DOHH2 (cell line): ENCODE data around the gene ERAL1.

Source experiments
- H3F3A ChIP-seq: fragments of 200-600 bp; sonication (generic), shearing (Covaris generic); 2 replicates; pipeline ENCODE4 v1.6.0; 2016; ENCODE audit warnings: antibody characterized with exemption, mild to moderate bottlenecking; ENCODE audit not compliant: control insufficient read depth, insufficient read depth
- H3K27ac ChIP-seq: fragments of 200-600 bp; sonication (generic); 2 replicates; pipeline ENCODE4 v1.5.1; 2014; ENCODE audit warnings: low read depth, mild to moderate bottlenecking, low read length, moderate library complexity
- H3K27me3 ChIP-seq: fragments of 200-600 bp; sonication (generic); 2 replicates; pipeline ENCODE4 v1.6.1; 2014; ENCODE audit warnings: mild to moderate bottlenecking, low read length, mixed read lengths; ENCODE audit not compliant: control insufficient read depth
- H3K36me3 ChIP-seq: fragments of 200-600 bp; sonication (generic); 2 replicates; pipeline ENCODE4 v1.6.1; 2014; ENCODE audit warnings: mild to moderate bottlenecking, low read length, moderate library complexity, mixed read lengths; ENCODE audit not compliant: control insufficient read depth
- H3K4me1 ChIP-seq: fragments of 200-600 bp; sonication (generic); 2 replicates; pipeline ENCODE4 v1.6.1; 2014; ENCODE audit warnings: mild to moderate bottlenecking, low read length, mixed read lengths; ENCODE audit not compliant: control insufficient read depth
- H3K4me2 ChIP-seq: fragments of 200-600 bp; sonication (generic); 2 replicates; pipeline ENCODE4 v1.6.0; 2014; ENCODE audit warnings: mild to moderate bottlenecking, low read length, moderate library complexity
- H3K4me3 ChIP-seq: fragments of 200-600 bp; sonication (generic); 2 replicates; pipeline ENCODE4 v1.5.1; 2014; ENCODE audit warnings: mild to moderate bottlenecking, low read length, mixed read lengths
- H3K79me2 ChIP-seq: fragments of 200-600 bp; sonication (generic); 2 replicates; pipeline ENCODE4 v1.6.1; 2014; ENCODE audit warnings: mild to moderate bottlenecking, low read length, mixed read lengths; ENCODE audit not compliant: control insufficient read depth
- H3K9me2 ChIP-seq: fragments of 200-600 bp; sonication (generic); replicated peaks from 2 replicates; pipeline ENCODE4 v1.6.1; 2014; ENCODE audit warnings: mild to moderate bottlenecking, low read length, mixed read lengths; ENCODE audit not compliant: control insufficient read depth
- H3K9me3 ChIP-seq: fragments of 200-600 bp; sonication (generic); 2 replicates; pipeline ENCODE4 v1.6.1; 2014; ENCODE audit warnings: antibody characterized with exemption, low read length, mixed read lengths; ENCODE audit not compliant: control insufficient read depth, insufficient read depth
- H4K20me1 ChIP-seq: fragments of 200-600 bp; sonication (generic); 2 replicates; pipeline ENCODE4 v1.6.0; 2014; ENCODE audit warnings: low read depth, mild to moderate bottlenecking, antibody characterized with exemption, low read length, moderate library complexity; ENCODE audit not compliant: control insufficient read depth, insufficient read depth
- CTCF ChIP-seq: fragments of 200-600 bp; sonication (generic); IDR thresholded peaks from one replicate; pipeline ENCODE4 v1.5.1; 2014; ENCODE audit warnings: antibody characterized with exemption, mild to moderate bottlenecking, low read depth, low read length; ENCODE audit not compliant: poor library complexity, severe bottlenecking
- EZH2phosphoT487 ChIP-seq: fragments of 200-600 bp; sonication (generic); IDR thresholded peaks from 2 replicates; pipeline ENCODE4 v1.6.1; 2017; ENCODE audit warnings: borderline replicate concordance, mild to moderate bottlenecking, antibody characterized with exemption, low read length, moderate library complexity, mixed read lengths

Gene ERAL1

GRCh38 chr17:28864991-28865849, 10.4 kb downstream of the ERAL1 start:
- H3K4me3 ChIP-seq: peak overlapping the region; percentile 43
- H3K4me2 ChIP-seq: peak overlapping the region; percentile 62
- H3K36me3 ChIP-seq: peaks cover 9% of the 10 kb centered on the region
- H3K27ac ChIP-seq: peak overlapping the region; percentile 51
- peaks cover 19% of the 10 kb centered on the region for H3K4me1 ChIP-seq
- H3K79me2 ChIP-seq: no peaks in the 10 kb centered on the region
- H3K9me3 ChIP-seq: no peaks in the 10 kb centered on the region
- no peak for TF ChIP-seq EZH2phosphoT487
- TF ChIP-seq CTCF: no peak
- H3K27me3 ChIP-seq: no peaks in the 10 kb centered on the region
- H3K9me2 ChIP-seq: no peaks in the 10 kb centered on the region
- H4K20me1 ChIP-seq: no peaks in the 10 kb centered on the region
- H3F3A ChIP-seq: no peaks in the 10 kb centered on the region

GRCh38 chr17:28865946-28866752, 11.3 kb downstream of the ERAL1 start:
- peak overlapping the region; percentile 62 for H3K4me2 ChIP-seq
- no peaks in the 10 kb centered on the region for H3F3A ChIP-seq
- H3K27ac ChIP-seq: peak overlapping the region; percentile 51
- H3K9me2 ChIP-seq: no peaks in the 10 kb centered on the region
- TF ChIP-seq EZH2phosphoT487 (no peak), CTCF (no peak)
- no peaks in the 10 kb centered on the region for H3K27me3 ChIP-seq
- peak overlapping the region; percentile 43 for H3K4me3 ChIP-seq
- no peaks in the 10 kb centered on the region for H3K9me3 ChIP-seq
- peaks cover 6% of the 10 kb centered on the region for H3K36me3 ChIP-seq
- H3K4me1 ChIP-seq: peaks cover 24% of the 10 kb centered on the region
- no peaks in the 10 kb centered on the region for H3K79me2 ChIP-seq
- no peaks in the 10 kb centered on the region for H4K20me1 ChIP-seq

- H3K4me1 ChIP-seq: peaks cover 32% of the 10 kb centered on the region
- no peaks in the 10 kb centered on the region for H3K36me3 ChIP-seq
- no peaks in the 10 kb centered on the region for H3K9me3 ChIP-seq
- no peak for TF ChIP-seq EZH2phosphoT487
- TF ChIP-seq CTCF: no peak
- no peaks in the 10 kb centered on the region for H3K27me3 ChIP-seq
- no peak overlapping the region for H3K27ac ChIP-seq
- no peaks in the 10 kb centered on the region for H3K79me2 ChIP-seq
- H3K4me2 ChIP-seq: no peak overlapping the region
- H3K9me2 ChIP-seq: no peaks in the 10 kb centered on the region
- H3F3A ChIP-seq: no peaks in the 10 kb centered on the region
- no peak overlapping the region for H3K4me3 ChIP-seq
- H4K20me1 ChIP-seq: no peaks in the 10 kb centered on the region
Measured at GRCh38 chr17:28867276-28867675, 12.5 kb downstream of the ERAL1 start.
